Panc1 (cell line): ENCODE results near the gene RABEP2.

Experiments used
- CTCF ChIP-seq: fragments of 450-650 bp; IDR thresholded peaks from 2 replicates; pipeline ENCODE4 v1.5.1; 2017; ENCODE audit warnings: mild to moderate bottlenecking
- POLR2AphosphoS5 ChIP-seq: IDR thresholded peaks from 2 replicates; pipeline ENCODE4 v1.6.1; 2012; ENCODE audit warnings: mild to moderate bottlenecking, low read depth, low read length, moderate library complexity

GRCh38 chr16:28974007-28974436 lies 49.0 kb upstream of the RABEP2 start:
- peak; percentile 84 for TF ChIP-seq CTCF
- TF ChIP-seq POLR2AphosphoS5 = no peak
